Transverse colon (tissue), 4 donors: ENCODE measurements around the gene GALC. TPM values are rescaled to one million over a fixed set of nuclear protein-coding genes. Genes with fewer than 3 reads are reported as not detected.

Source experiments
- DNase-seq: peaks from one replicate; pipeline ENCODE4 v3.0.0-alpha.2; 2019
- H3K27ac ChIP-seq, 4 donors: fragments of 200-600 bp; sonication (generic); 2 replicates each; pipeline ENCODE4 v1.5.1; 2016 to 2018; ENCODE audit warnings: inconsistent platforms in 4 of 4
- H3K27me3 ChIP-seq: fragments of 200-600 bp; sonication (generic); 2 replicates; pipeline ENCODE4 v1.5.1; 2017; ENCODE audit warnings: inconsistent platforms
- H3K36me3 ChIP-seq, 4 donors: fragments of 200-600 bp; sonication (generic); 2 replicates each; pipeline ENCODE4 v1.5.1; 2017 to 2019; ENCODE audit warnings: inconsistent platforms in 4 of 4
- H3K4me1 ChIP-seq, 4 donors: fragments of 200-600 bp; sonication (generic); 2 replicates each; pipeline ENCODE4 v1.5.1; 2017 to 2020; ENCODE audit warnings: inconsistent platforms in 4 of 4
- H3K4me3 ChIP-seq, 4 donors: fragments of 200-600 bp; sonication (generic); 1 replicate in 1 of 4; 2 replicates in 3 of 4; pipeline versions ENCODE4 v1.5.1 to v1.6.1; 2017 to 2019; ENCODE audit warnings: inconsistent platforms in 4 of 4
- H3K9me3 ChIP-seq, 2 donors: fragments of 200-600 bp; sonication (generic); 2 replicates each; pipeline ENCODE4 v1.5.1; 2017 to 2019; ENCODE audit warnings: inconsistent platforms in 2 of 2
- CTCF ChIP-seq, 5 experiments: fragments of 200-600 bp in 3 of 5; fragments of 450-650 bp in 2 of 5; sonication (generic) in 3 of 5; IDR thresholded peaks; 1 replicate in 2 of 5; 2 replicates in 3 of 5; pipeline ENCODE4 v1.5.1; 2016 to 2017; ENCODE audit warnings: antibody characterized with exemption in 5 of 5, inconsistent platforms in 3 of 5, mild to moderate bottlenecking in 2 of 5, moderate library complexity in 1 of 5
- EP300 ChIP-seq: sonication (generic); formaldehyde crosslinking; IDR thresholded peaks from one replicate; pipeline ENCODE4 v1.6.1; 2017; ENCODE audit warnings: antibody characterized with exemption, low read depth
- POLR2A ChIP-seq: fragments of 450-650 bp; IDR thresholded peaks from one replicate; pipeline ENCODE4 v1.6.1; 2016; ENCODE audit warnings: antibody characterized with exemption, mild to moderate bottlenecking, moderate library complexity
- POLR2AphosphoS5 ChIP-seq, 3 donors: sonication (generic); formaldehyde crosslinking; IDR thresholded peaks; one replicate each; pipeline ENCODE4 v1.6.1; 2016; ENCODE audit warnings: antibody characterized with exemption in 3 of 3
- WGBS, 2 donors: methylation state at CpG; one replicate each; pipeline ENCODE4 v1.1.5; 2018; ENCODE audit warnings: low coverage in 1 of 2; 5-methylcytosine and 5-hydroxymethylcytosine counted together
- in situ Hi-C, 4 donors: fragments of 200-750 bp; cut with MboI; loops; one replicate each; pipeline versions ENCODE4 v1.15.0 to v1.15.1; 2017; ENCODE audit warnings: low sequenced_read_pairs in 3 of 4, low pct_ligation_motif_present in 1 of 4, low pct_unique_long_range_greater_than_20kb in 1 of 4
- intact Hi-C: fragments of 100-400 bp; cut with DNase I; formaldehyde crosslinking; loops from one replicate; pipeline ENCODE4 v1.15.1; 2023; ENCODE audit warnings: low total_unique reads
- total RNA-seq, 4 donors: library from RNA; depleted of rRNA; stranded (reverse); fragments of >200 nt; gene quantifications; one replicate each; pipeline ENCODE4 v1.1.0, GENCODE V29; 2016

Gene GALC
- total RNA-seq, 4 donors from 2014 or later, result 8.0 to 42.3 (median 28.9) TPM

- intact Hi-C loops, result no loop called here
- Histone ChIP-seq H3K4me3 (no peak overlapping the region), H3K27me3 (no peaks in the 10 kb centered on the region), H3K4me1 (no peaks in the 10 kb centered on the region), H3K9me3 (no peaks in the 10 kb centered on the region), H3K36me3 (no peaks in the 10 kb centered on the region), H3K27ac (peak overlapping the region in 2 of 4 donors; percentile 8)
- WGBS, 2 donors, result 56 to 71% methylated on average over 1 of the region's 1 CpG
- in situ Hi-C loops, result no loop called here
- TF ChIP-seq POLR2A (no peak), EP300 (no peak), CTCF (IDR thresholded peaks at IDR 0.05) (no peak), POLR2AphosphoS5 (IDR thresholded peaks at IDR 0.05) (no peak)
- no peak for DNase-seq
Observed at GRCh38 chr14:88007608-88008007, 14.6 kb upstream of the GALC start.

- Histone ChIP-seq H3K27ac (peak overlapping the region; percentile 47 to 73 (median 60)), H3K27me3 (no peaks in the 10 kb centered on the region), H3K36me3 (no peaks in the 10 kb centered on the region), H3K9me3 (no peaks in the 10 kb centered on the region), H3K4me3 (peak overlapping the region in 1 of 4 donors; percentile 16), H3K4me1 (no peaks in the 10 kb centered on the region)
- in situ Hi-C loops (no loop called here), intact Hi-C loops (no loop called here)
- WGBS, 2 donors, result 65 to 83% methylated on average over 13 of the region's 13 CpGs
- TF ChIP-seq POLR2A, result peak; percentile 19
- TF ChIP-seq EP300, result no peak
- TF ChIP-seq POLR2AphosphoS5 (IDR thresholded peaks at IDR 0.05), result peak in 2 of 3 donors; percentile 19 to 56
- DNase-seq, result peak; percentile 30
Observed at GRCh38 chr14:88005978-88006851, 13.2 kb upstream of the GALC start.

GRCh38 chr14:88005050-88005481 is 12.1 kb upstream of the GALC start, which contains the start of gene GPR65:
Gene GPR65, plus strand, starts transcription at chr14:88005135. Its CDS starts 5,713 bp downstream, at chr14:88010848.
- H3K27ac ChIP-seq, result peak within 1 kb of the TSS; percentile 47 to 73 (median 56)
- WGBS, 2 donors, result 25 to 40% methylated on average over 3 of the region's 3 CpGs
- TF ChIP-seq POLR2AphosphoS5 (IDR thresholded peaks at IDR 0.05) (peak; percentile 67 to 85 (median 78)), CTCF (IDR thresholded peaks at IDR 0.05) (no peak), EP300 (no peak), POLR2A (peak; percentile 67)
- no peaks in the 10 kb centered on the region for H3K4me1 ChIP-seq
- no peaks in the 10 kb centered on the region for H3K27me3 ChIP-seq
- DNase-seq, result no peak
- in situ Hi-C loops (no loop called here), intact Hi-C loops (no loop called here)
- H3K36me3 ChIP-seq, result no peaks in the 10 kb centered on the region
- H3K4me3 ChIP-seq, result peak within 1 kb of the TSS in 1 of 4 donors; percentile 27
- H3K9me3 ChIP-seq, result no peaks in the 10 kb centered on the region

GRCh38 chr14:88004506-88005036 is 11.6 kb upstream of the GALC start:
- in situ Hi-C loops (no loop called here), intact Hi-C loops (no loop called here)
- Histone ChIP-seq H3K9me3 (no peaks in the 10 kb centered on the region), H3K4me1 (no peaks in the 10 kb centered on the region), H3K4me3 (no peak overlapping the region), H3K27me3 (no peaks in the 10 kb centered on the region), H3K36me3 (no peaks in the 10 kb centered on the region), H3K27ac (no peak overlapping the region)
- no peak for DNase-seq
- WGBS, 2 donors, result 57 to 66% methylated on average over 3 of the region's 3 CpGs
- TF ChIP-seq POLR2AphosphoS5 (IDR thresholded peaks at IDR 0.05) (no peak), CTCF (IDR thresholded peaks at IDR 0.05) (no peak), POLR2A (no peak), EP300 (no peak)
